Right lobe of liver (tissue), 6 donors: ENCODE measurements around the gene MRGPRX2. TPM values are rescaled to one million over a fixed set of nuclear protein-coding genes. Genes with fewer than 3 reads are reported as not detected.

ENCODE experiments used
- ATAC-seq, 4 donors: fragments of 200-7000 bp; cut with Tn5 transposase; one replicate each; pipeline ENCODE4 v1.9.1; 2020; ENCODE audit warnings: mild to moderate bottlenecking in 4 of 4, moderate library complexity in 4 of 4
- DNase-seq, 3 donors: peaks; one replicate each; pipeline ENCODE4 v3.0.0-alpha.2; 2020
- H3K27ac ChIP-seq, 3 donors: fragments of 200-600 bp; one replicate each; pipeline ENCODE4 v1.8.0; 2022
- H3K27me3 ChIP-seq, 2 donors: fragments of 200-600 bp; one replicate each; pipeline ENCODE4 v1.8.0; 2022
- H3K36me3 ChIP-seq, 4 donors: fragments of 200-600 bp; sonication (generic) in 1 of 4; one replicate each; pipeline versions ENCODE4 v1.5.1 to v1.8.0; 2017 to 2022; ENCODE audit warnings: control low read depth in 1 of 4
- H3K4me1 ChIP-seq, 4 donors: fragments of 200-600 bp; sonication (generic) in 1 of 4; one replicate each; pipeline versions ENCODE4 v1.5.1 to v1.8.0; 2017 to 2022; ENCODE audit warnings: control low read depth in 1 of 4
- H3K4me3 ChIP-seq, 3 donors: fragments of 200-600 bp; one replicate each; pipeline ENCODE4 v1.8.0; 2022
- H3K9me3 ChIP-seq, 4 donors: fragments of 200-600 bp; sonication (generic) in 1 of 4; one replicate each; pipeline versions ENCODE4 v1.5.1 to v1.8.0; 2017 to 2022; ENCODE audit warnings: control low read depth in 1 of 4
- POLR2A ChIP-seq: fragments of 450-650 bp; IDR thresholded peaks from one replicate; pipeline ENCODE4 v1.6.1; 2017; ENCODE audit warnings: antibody characterized with exemption, mild to moderate bottlenecking
- WGBS: methylation state at CpG from one replicate; pipeline ENCODE4 v1.1.6; 2018; ENCODE audit warnings: low coverage, low lambda C conversion rate; ENCODE audit not compliant: insufficient coverage; ENCODE audit errors: missing lambda C conversion rate; 5-methylcytosine and 5-hydroxymethylcytosine counted together
- intact Hi-C, 2 donors: fragments of 100-400 bp; cut with DNase I; formaldehyde crosslinking; loops; one replicate each; pipeline versions ENCODE4 v1.11.2 to v1.14.1; 2022
- total RNA-seq, 6 experiments: library from RNA; depleted of rRNA in 2 of 6; stranded (reverse); fragments of >200 nt in 2 of 6; fragmentation: NEBNext Ultra II Directional in 3 of 6; extraction: Animal tissue kit (Norgen Biotek cat#: 25700) in 3 of 6; gene quantifications; one replicate each; pipeline versions ENCODE4 v1.1.0 to v1.2.4, GENCODE V29; 2016 to 2023
- TF ChIP-seq, protein P1 (sequence below), 4 donors: fragments of 200-600 bp in 3 of 4; fragments of 450-650 bp in 1 of 4; IDR thresholded peaks; one replicate each; pipeline versions ENCODE4 v1.5.1 to v1.8.0; 2016 to 2022; ENCODE audit warnings: antibody characterized with exemption in 4 of 4, mild to moderate bottlenecking in 2 of 4
- donor health status: DM: no; HTN: yes; CAD: no.
- donor health status: DM: no; HTN: no; CAD: no.
- donor health status: DM: no; HTN: no; CAD: no.
- donor health status: DM: no; HTN: yes; CAD: no.
- donor health status: DM: no; HTN: yes; CAD: no.

Gene MRGPRX2
- total RNA-seq, 6 experiments from 2014 or later, result not detected

DNA sequence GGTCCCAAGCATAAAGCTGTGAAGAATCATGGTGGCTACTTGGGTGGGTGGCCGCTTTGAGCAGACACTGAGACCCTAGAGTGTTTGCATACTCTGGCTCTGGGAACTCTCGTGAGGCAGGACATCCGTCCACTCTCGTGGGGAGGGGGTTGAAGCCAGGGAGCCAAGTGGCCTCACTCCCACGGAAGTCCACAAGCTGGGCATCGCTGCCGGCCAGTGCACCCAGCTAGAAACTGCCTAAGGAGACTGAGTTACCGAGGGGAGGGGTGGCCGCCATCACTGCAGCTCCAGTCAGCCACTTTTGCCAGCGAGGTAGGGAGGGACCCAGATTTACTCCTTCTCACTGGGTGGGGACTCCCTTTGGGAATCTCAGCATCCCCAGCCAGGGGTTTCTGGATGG is 20.5 kb downstream of the MRGPRX2 start:
- H3K27me3 ChIP-seq, result no peaks in the 10 kb centered on the region
- H3K27ac ChIP-seq, result no peak overlapping the region
- intact Hi-C loops, result no loop called here
- H3K4me3 ChIP-seq, result no peak overlapping the region
- whole genome bisulfite sequencing, result no CpG with 5 or more reads among the region's 10 CpGs
- no peaks in the 10 kb centered on the region for H3K4me1 ChIP-seq
- H3K9me3 ChIP-seq, result no peaks in the 10 kb centered on the region
- TF ChIP-seq POLR2A, result no peak
- TF ChIP-seq, protein P1, sequence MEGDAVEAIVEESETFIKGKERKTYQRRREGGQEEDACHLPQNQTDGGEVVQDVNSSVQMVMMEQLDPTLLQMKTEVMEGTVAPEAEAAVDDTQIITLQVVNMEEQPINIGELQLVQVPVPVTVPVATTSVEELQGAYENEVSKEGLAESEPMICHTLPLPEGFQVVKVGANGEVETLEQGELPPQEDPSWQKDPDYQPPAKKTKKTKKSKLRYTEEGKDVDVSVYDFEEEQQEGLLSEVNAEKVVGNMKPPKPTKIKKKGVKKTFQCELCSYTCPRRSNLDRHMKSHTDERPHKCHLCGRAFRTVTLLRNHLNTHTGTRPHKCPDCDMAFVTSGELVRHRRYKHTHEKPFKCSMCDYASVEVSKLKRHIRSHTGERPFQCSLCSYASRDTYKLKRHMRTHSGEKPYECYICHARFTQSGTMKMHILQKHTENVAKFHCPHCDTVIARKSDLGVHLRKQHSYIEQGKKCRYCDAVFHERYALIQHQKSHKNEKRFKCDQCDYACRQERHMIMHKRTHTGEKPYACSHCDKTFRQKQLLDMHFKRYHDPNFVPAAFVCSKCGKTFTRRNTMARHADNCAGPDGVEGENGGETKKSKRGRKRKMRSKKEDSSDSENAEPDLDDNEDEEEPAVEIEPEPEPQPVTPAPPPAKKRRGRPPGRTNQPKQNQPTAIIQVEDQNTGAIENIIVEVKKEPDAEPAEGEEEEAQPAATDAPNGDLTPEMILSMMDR (IDR thresholded peaks at IDR 0.05), result no peak
- peak in 1 of 3 donors; percentile 40 for DNase-seq
- H3K36me3 ChIP-seq, result no peaks in the 10 kb centered on the region
- ATAC-seq, result no peak

DNA sequence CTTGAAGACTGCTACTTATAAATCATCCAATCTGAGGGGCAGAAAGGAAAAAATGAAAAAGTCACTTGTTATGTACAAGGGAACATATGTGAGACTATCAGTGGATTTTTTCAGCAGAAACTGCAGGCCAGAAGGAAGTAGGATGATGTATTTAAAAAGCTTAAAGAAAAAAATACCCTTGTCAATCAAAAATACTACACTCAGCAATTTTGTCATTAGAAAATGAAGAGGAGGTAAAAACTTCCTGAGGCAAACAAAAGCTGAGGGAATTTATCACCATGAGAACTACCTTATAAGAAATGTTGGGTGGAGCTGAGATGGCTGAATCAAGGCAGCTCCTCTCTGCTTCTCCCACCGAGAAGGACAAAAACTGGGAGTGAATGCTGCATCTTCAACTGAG is 21.1 kb downstream of the MRGPRX2 start:
- intact Hi-C loops, result no loop called here
- ATAC-seq, result no peak
- no peaks in the 10 kb centered on the region for H3K4me1 ChIP-seq
- no peaks in the 10 kb centered on the region for H3K27me3 ChIP-seq
- H3K4me3 ChIP-seq, result no peak overlapping the region
- TF ChIP-seq, protein P1 (IDR thresholded peaks at IDR 0.05), result no peak
- no peak for TF ChIP-seq POLR2A
- no peak overlapping the region for H3K27ac ChIP-seq
- no peaks in the 10 kb centered on the region for H3K9me3 ChIP-seq
- DNase-seq, result no peak
- 75% methylated on average over 1 of the region's 1 CpG for WGBS
- no peaks in the 10 kb centered on the region for H3K36me3 ChIP-seq

DNA sequence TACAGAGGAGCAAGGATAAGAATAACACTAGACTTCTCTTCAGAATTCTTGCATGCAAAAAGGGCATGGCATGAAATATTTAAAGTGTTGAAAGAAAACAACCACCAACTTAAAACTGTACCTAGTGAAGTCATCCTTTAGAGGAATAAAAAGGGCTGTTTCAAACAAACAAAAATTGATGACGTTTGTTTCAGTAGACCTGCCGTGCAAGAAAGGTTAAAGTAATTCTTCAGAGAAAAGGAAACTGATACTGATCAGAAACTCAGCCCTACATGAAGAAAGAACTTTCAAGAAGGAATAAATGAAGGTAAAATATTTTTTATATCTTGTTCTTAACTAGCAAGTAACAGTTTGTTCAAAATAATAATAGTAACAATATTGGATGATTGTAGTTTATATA is 27.5 kb downstream of the MRGPRX2 start:
- H3K36me3 ChIP-seq, result no peaks in the 10 kb centered on the region
- no peaks in the 10 kb centered on the region for H3K9me3 ChIP-seq
- H3K27me3 ChIP-seq, result no peaks in the 10 kb centered on the region
- WGBS, result 55% methylated on average over 2 of the region's 2 CpGs
- intact Hi-C loops, result no loop called here
- ATAC-seq (no peak), DNase-seq (no peak)
- H3K27ac ChIP-seq, result no peak overlapping the region
- no peak for TF ChIP-seq POLR2A
- TF ChIP-seq, protein P1 (IDR thresholded peaks at IDR 0.05), result no peak
- no peaks in the 10 kb centered on the region for H3K4me1 ChIP-seq
- no peak overlapping the region for H3K4me3 ChIP-seq

DNA sequence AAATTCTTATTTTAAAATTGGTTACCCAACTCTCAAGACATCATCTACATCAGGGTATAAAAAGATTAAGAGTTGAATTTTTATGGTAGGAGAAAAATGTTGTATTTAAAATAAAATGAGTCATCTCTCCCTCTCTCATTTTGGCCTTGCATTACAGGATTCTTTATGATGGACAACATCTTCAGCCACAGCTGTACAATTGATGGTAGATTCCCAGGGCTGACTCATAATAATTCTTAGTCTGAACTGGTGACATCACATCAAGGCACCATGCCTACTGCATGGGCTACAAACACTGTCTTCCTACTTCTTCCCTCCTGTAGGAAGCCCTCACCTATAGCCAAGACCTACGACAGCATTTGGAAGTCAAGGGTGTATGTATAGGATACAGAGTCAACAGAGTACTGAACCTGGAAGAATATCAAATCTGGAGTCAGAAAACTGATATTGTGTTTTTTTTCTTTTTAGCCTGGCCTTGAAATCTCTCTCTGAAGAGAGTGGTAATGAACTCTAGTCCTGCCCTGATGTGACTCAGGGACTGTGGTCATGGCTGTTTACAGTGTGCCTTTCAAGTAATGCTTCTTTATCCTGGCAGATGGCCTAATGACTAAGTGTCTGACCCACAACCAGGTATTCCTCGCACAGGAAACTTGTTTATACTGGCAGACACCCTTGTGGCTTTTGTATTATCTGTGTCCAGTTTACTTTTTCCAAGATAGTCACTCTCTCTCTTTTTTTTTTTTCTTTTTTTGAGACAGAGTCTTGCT is 32.5 kb downstream of the MRGPRX2 start:
- Histone ChIP-seq H3K27me3 (no peaks in the 10 kb centered on the region), H3K27ac (no peak overlapping the region), H3K4me1 (no peaks in the 10 kb centered on the region), H3K9me3 (no peaks in the 10 kb centered on the region), H3K36me3 (no peaks in the 10 kb centered on the region), H3K4me3 (no peak overlapping the region)
- ATAC-seq (peak in 1 of 4 donors; percentile 72), DNase-seq (no peak)
- intact Hi-C loops, result no loop called here
- 61% methylated on average over 2 of the region's 2 CpGs for WGBS
- TF ChIP-seq, protein P1 (IDR thresholded peaks at IDR 0.05), result no peak
